Metanephros (tissue), 1 donor: ENCODE results near the gene STOX2. TPM values are rescaled to one million over a fixed set of nuclear protein-coding genes. Genes with fewer than 3 reads are reported as not detected.

Experiments
- total RNA-seq: library from RNA; depleted of rRNA; stranded (reverse); fragments of >200 nt; gene quantifications from one replicate; pipeline ENCODE4 v1.2.3, GENCODE V29; 2014

The STOX2 gene
- total RNA-seq: 16.0 TPM

GRCh38 chr4:183905081-183905592 is at the start of gene STOX2:
Gene STOX2, plus strand, starts transcription at chr4:183905307. Its CDS starts 1,484 bp downstream, at chr4:183906791.

Other genes starting within 250 kb of the STOX2 start
- gene RWDD4, start 246.1 kb upstream of the STOX2 start, total RNA-seq: 26.9 TPM
- 48.3 TPM for gene TRAPPC11, start 246.0 kb upstream of the STOX2 start, total RNA-seq